HG03457 (cell line): ENCODE measurements around the gene FSCN2.

Experiments used
- ATAC-seq: cut with Tn5 transposase; IDR thresholded peaks from one replicate; pipeline ENCODE4 v1.9.1; 2021; ENCODE audit warnings: moderate number of reproducible peaks; ENCODE audit not compliant: unreplicated experiment

The FSCN2 gene, protein sequence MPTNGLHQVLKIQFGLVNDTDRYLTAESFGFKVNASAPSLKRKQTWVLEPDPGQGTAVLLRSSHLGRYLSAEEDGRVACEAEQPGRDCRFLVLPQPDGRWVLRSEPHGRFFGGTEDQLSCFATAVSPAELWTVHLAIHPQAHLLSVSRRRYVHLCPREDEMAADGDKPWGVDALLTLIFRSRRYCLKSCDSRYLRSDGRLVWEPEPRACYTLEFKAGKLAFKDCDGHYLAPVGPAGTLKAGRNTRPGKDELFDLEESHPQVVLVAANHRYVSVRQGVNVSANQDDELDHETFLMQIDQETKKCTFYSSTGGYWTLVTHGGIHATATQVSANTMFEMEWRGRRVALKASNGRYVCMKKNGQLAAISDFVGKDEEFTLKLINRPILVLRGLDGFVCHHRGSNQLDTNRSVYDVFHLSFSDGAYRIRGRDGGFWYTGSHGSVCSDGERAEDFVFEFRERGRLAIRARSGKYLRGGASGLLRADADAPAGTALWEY

GRCh38 chr17:81527591-81528383, at the start of gene FSCN2:
Gene FSCN2 (plus strand): TSS chr17:81528377. CDS start chr17:81528532, 155 bp downstream.
- ATAC-seq, result no peak

GRCh38 chr17:81479175-81480071, 48.8 kb upstream of the FSCN2 start:
- ATAC-seq, result no peak

DNA sequence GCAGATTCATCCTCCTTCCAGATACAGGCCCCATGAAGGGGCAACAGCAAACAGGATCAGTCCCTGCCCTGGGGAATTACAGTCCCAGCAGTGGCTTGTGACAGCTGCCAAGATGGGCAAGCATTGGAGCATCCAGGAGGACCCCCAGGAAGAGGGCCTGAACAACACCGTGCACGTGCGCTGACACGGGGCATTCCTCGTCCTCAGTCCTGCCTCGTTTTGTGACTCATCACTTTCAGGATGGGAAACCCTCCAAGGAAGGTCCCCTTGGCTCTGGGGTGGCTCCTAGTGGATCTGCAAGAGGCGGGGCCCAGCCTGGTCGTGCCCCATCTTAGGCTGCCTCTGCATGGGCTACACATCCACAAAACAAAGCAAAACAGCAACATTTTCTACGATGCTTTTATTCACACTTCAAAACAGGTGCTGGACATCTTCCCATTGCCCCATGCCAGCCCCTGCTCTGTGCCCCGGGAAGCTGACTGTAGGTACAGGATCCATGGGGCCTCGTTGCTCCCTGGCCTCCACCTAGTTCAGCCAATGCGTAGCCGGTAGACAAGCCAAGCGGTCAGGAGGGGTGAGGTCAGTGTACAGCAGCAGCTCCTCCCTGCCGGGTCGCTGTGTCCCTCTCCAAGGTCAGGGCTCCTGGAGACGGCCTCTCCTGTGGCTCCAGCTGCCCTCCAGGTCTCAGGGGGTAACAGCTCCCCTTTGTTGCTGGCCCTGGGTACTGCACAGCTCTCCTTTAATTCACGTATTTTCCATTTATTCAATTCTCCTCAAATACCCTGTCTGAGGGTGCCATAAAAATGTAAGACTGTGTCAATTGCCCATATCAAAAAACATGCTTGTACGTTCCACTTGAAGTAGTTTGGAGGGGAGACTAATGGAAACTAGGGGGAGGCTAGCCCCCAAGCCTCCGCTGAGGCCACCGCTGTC, 47.8 kb upstream of the FSCN2 start:
- ATAC-seq, result no peak

DNA sequence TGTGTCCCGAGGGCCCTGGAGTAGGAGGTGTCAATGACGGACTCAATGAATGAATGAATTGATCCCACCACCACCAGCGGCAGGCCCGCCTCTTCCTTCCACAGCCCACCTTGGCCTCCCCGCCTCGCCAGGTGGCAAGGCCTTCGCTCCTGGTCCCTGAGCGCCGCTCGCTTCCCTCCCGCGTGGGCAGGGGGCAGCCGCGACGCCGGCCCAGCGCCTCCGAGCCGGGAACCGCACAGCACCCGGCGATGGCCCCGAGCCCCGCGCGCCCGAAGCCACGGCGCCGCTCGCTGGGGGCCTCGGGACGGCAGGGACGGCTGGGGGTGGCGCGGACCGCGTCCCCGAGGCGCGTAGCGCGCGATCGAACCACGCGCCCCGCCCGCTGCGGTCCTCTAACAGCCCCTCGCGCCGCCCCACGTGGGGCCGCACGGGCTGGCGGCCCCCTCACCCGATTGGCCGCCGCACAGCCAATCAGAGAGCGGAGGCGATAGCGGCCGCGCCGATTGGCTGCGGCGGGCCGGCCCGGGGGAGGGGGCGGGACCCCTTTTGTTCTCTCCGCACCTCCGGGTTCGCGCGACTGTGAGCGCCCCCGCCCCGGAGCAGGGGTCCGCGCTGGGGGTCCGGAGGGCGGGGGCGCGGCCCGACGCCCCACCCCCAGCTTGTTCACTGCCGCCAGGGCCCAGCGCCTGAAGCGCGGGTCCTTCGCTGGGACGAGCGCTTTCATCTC, 46.9 kb upstream of the FSCN2 start:
- ATAC-seq, result no peak

DNA sequence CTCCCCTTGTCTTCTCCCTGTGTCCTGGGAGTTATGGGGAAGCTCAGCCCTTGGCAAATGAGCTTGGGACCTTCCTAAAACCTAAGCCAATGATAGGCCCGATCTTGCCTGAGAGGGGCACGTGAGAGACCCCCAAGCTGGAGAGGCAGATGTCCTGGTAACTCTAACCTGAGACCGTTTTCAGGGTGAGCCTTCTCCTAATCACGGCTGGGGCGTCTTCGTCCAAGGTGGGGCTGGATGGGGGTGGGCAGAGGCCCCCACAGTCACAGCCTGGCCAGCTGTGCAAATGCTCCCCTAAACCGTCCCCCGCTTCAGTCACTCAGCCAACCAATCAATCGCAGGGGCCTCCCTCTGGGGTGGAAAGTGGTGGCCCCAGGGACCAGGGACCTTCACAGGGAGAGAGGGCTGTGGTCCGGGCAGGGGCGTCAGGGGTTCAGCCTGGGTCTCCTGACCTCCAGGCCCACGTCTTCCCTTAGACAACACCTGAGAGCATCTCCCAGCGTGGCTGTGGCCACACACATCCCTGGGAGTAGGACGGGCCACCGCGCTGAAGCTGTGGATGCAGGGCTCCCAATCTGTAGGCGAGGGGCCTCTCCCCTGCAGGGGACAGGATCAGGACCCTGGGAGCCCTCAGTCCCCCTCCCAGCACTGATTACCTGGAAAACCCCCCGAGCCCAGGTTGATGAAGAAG, 46.2 kb upstream of the FSCN2 start:
- ATAC-seq, result no peak

- ATAC-seq, result no peak
These were observed 45.5 kb upstream of the FSCN2 start for GRCh38 chr17:81482673-81483072.

- no peak for ATAC-seq
These were observed 44.9 kb upstream of the FSCN2 start for GRCh38 chr17:81483085-81483861.

- no peak for ATAC-seq
These were observed 44.3 kb upstream of the FSCN2 start for GRCh38 chr17:81483862-81484194.

DNA sequence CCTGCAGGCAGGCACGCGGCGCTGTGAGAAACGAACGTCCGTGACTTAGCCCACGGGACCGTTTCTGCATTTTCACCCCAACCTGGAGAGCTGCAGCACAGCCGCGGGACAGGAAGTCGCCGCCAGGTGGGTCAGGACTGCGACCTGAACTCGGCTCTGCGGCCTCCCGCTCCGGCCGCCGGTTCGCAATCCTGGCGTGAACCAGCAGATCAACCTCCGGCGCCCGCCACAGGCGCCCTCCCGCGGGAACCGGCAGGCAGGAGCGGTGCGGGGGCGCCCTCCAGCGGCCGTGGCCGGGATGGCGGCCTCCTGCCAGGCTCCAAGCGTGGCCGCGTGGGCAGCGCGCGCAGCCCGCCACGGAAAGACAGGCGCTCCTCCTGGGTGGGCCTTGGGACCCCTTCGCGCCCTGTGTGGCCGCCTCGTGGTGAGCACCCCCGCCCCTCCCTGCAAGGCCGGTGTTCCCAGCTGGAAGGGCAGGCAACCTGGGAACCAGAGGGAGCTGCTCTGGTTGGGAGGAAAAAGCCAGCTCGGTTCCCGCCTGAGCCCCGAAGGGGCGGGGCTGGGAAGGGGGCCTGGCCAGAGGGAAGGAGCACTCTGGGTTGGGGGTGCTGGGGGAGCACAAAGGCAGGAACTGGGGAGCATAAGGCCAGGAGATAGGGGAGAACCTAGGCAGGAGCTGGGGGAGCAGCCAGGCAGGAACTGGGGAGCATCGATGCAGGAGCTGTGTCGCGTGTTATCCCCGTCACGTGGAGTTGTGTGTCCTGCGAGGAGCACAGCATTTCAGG, 43.8 kb upstream of the FSCN2 start:
- ATAC-seq, result peak; percentile 49

- ATAC-seq, result no peak
These were observed 41.9 kb upstream of the FSCN2 start for GRCh38 chr17:81486199-81486810.

DNA sequence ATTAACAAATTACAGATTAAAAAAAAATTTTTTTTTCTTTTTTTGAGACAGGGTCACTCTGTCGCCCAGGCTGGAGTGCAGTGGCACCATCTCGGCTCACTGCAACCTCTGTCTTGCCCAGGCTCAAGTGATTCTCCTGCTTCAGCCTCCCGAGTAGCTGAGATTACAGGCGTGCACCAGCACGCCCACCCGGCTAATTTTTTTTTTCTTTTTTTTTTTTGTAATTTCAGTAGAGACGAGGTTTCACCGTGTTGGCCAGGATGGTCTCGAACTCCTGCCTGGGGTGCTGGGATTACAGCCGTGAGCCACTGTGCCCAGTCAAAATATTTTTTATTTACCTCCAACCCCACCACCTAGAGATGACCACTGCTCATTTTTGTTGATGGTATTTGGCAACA, 41.1 kb upstream of the FSCN2 start:
- ATAC-seq, result no peak

- no peak for ATAC-seq
These were observed 40.5 kb upstream of the FSCN2 start for GRCh38 chr17:81487487-81488275.

DNA sequence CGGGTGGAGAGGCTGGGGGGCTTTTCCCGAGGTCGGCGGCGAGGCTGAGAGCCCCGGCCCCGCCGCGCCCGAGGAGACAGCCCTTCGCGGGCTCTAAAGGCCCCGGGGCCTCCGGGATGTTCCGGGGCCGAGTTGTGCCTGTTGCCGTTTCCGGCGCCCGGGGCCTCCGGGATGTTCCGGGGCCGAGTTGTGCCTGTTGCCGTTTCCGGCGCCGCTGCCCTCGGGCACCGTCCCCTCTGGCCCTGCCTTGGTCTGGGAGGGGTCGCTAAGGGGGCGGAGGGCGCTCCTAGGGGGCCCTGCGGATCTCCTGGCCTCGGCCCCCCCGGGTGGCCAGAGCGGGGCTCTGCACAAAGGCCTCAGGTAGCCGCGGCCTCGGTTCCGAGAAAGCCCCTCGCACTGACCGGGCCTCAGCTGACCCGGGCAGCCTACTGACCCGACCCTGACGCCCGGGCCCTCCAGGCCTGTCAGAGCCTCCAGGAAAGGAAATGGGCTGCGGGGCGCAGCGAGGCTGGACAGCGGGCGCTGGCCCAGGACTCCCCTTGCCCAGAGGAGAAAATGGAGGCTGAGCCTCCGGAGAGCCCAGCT, 39.8 kb upstream of the FSCN2 start:
- ATAC-seq, result no peak

DNA sequence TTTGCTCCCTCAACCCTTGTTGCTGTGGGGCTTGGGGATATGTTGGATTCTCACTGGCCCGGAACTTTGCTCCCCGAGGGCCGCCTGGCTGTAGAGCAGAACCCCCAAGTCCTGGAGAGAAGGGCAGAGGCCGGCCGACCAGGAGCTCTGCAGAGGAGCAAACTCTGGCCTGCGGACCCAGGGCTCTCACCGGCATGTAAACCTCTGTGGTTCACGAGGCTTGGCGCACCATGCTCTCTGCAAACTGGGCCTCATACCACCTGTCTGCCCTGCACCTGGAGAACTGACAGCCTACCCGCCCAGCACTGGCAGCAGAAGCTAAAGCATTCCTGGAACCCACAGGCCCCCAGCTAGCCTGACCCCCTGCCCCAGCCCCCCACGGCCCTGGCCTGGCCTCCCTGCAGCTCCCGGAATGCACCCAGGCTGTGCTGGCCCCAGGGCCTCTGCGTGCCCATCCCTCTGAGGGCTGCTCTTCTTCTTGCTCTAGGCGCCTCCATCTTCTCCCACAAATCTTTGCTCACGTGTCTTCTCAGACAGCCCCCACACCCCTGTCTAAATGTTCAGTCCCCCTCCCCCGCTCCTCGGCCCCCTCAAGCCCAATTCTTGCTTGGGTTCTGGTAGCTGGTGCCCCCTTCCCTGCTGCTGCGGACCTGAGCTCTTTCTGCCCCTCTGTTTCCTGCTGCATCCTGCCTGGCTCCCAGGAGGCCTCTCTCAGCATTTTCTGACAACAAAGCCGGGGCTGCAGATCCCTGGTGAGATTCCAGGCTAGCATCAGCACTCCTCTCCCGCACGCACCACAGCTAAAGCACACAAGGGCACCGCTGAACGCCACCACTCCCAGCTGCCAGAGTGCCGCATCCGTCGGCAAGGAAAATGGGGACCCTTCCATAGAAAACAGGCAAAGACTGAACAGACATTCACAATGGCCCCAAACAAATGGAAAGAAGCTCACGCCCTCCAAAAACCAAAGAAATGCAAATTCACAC, 38.9 kb upstream of the FSCN2 start:
- no peak for ATAC-seq
